Tongue (tissue), 2 donors: ENCODE results near the gene POR. TPM values are rescaled to one million over a fixed set of nuclear protein-coding genes. Genes with fewer than 3 reads are reported as not detected.
"Not testable (repeated sequence)": the region's sequence is repeated elsewhere in the genome, so short reads cannot be mapped to it uniquely, and the experiment has no call there.

Experiments used
- DNase-seq: peaks from one replicate; pipeline ENCODE4 v3.0.0-alpha.2; 2015
- total RNA-seq: library from RNA; depleted of rRNA; stranded (reverse); fragments of >200 nt; gene quantifications from one replicate; pipeline ENCODE4 v1.2.3, GENCODE V29; 2014

Gene POR
- total RNA-seq, 1 donor from 2014 or later, result 39.7 TPM

DNA sequence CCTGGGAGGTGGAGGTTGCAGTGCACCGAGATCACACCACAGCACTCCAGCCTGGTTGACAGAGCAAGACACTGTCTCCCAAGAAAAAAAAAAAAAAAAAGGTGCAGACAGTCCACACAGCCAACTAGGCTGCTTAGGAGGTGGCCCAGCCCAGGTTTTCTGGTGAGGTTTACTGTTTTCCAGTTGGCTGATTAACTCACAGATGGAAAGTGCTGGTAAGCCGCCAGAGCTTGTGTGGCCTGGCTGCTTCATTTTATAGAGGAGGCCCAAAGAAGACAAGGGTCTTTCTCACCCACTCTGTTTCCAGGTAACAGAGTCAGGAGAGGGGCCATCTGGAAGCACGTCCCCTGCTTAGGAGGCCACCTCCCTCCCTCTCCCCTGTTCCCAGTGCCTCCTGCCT, 29.9 kb upstream of the POR start:
- DNase-seq, result no peak

GRCh38 chr7:75887669-75888369, 27.1 kb upstream of the POR start:
- no peak for DNase-seq

GRCh38 chr7:75888464-75889222, 26.3 kb upstream of the POR start:
- DNase-seq, result no peak

DNA sequence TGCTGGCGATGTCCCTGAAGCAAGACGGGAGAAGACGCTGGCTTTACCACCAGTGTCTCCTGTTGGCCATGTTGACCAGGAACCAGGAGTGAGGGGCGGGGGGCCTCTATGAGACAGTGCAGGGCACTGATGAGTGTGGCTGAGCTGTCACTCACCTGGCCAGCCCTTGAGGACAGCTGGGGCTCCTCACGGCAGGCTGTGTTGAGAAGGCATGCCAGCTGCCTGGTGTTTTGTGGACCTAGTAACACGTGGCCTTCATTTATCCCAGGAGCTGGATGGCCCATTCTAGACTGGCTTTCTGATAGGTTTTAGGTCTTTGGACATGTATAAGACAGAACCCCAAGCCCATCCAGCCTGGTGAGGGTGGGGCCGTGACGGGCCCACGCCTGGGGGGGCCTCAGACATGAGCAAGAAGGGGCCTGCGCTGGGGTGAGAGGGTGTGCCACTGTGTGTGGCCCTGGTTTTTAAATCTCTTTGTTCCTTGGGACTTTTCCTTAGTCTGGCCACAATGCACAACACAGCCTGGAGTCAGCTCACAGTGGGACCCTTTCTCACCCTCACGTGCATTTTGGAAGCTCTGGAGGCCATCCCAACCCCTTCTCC, 25.6 kb upstream of the POR start:
- peak; percentile 51 for DNase-seq

DNA sequence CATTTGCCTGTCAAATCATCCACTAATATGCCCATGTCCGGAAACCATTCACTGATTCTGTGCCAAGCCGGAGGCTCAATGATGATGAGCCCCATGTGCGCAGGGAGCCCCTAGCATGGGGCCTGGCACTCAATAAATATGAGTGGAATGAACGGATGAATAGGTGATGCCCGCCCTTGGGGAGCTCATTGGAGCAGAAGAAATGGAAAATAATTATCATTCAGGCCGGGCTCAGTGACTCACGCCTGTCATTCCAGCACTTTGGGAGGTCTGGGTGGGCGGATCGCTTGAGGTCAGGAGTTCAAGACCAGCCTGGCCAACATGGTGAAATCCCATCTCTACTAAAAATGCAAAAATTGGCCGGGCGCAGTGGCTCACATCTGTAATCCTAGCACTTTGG, 25.1 kb upstream of the POR start:
- no peak for DNase-seq

GRCh38 chr7:75891237-75891636, 23.7 kb upstream of the POR start:
- not testable (repeated sequence) for DNase-seq

- DNase-seq, result no peak
These were observed 23.0 kb upstream of the POR start for GRCh38 chr7:75891815-75892411.

DNA sequence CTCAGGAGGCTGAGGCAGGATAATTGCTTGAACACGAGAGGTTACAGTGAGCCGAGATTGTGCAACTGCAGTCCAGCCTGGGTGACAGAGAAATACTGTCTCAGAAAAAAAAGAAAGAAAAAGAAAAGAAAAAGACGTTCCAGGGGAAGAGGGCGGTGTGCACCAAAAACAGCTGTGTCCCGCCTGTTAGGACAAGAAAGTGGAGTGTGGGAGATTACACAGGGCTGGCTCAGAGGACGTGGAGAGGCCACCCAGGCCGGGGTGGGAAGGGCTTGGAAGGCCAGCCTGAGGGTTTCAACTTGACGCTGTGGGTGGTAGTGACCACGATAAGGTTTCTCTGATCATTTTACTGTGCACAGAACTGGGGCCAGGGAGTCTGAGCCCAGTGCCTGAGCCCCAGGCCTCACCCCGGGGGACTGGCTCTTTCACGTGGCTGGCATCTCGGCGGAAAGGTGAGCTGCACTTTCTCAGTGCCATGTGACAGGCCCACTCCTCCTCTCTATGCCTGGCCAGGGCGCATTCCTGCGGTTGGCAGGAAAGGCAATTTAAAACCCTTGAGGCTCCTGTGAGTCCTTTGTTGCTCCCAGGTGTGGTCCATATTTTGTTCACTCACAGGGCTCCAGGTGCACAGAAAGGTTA, 22.2 kb upstream of the POR start:
- peak; percentile 83 for DNase-seq

GRCh38 chr7:75896803-75897327, 18.1 kb upstream of the POR start:
- no peak for DNase-seq

DNA sequence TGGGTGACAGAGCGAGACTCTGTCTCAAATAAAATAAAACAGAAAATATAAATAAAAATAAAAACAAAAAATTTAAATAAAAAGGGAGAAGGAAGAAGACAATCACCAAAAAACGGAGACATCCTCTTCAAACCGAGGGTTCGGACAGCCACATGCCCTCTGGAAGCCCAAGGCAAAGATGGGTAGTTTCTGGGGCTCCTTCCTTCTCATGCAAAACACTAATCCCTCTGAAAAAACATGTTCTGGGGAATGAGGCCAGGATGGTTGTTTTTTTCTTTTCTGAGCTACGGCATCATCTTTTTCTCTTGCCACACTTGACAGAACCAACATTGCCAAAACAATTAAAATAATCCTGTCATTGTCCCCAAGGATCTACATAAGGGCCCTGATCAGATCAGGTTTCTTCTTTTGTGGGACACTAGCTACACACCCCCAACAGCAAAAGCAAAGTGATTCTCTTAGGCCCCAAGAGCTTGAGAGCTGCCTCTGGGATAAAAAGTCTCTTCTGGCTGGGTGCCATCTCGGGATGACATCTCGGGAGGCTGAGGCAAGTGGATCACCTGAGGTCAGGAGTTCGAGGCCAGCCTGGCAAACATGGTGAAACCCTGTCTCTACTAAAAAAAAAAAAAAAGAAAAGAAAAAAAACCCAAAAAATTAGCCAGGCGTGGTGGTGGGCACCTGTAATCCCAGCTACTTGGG, 14.2 kb upstream of the POR start:
- DNase-seq, result no peak

DNA sequence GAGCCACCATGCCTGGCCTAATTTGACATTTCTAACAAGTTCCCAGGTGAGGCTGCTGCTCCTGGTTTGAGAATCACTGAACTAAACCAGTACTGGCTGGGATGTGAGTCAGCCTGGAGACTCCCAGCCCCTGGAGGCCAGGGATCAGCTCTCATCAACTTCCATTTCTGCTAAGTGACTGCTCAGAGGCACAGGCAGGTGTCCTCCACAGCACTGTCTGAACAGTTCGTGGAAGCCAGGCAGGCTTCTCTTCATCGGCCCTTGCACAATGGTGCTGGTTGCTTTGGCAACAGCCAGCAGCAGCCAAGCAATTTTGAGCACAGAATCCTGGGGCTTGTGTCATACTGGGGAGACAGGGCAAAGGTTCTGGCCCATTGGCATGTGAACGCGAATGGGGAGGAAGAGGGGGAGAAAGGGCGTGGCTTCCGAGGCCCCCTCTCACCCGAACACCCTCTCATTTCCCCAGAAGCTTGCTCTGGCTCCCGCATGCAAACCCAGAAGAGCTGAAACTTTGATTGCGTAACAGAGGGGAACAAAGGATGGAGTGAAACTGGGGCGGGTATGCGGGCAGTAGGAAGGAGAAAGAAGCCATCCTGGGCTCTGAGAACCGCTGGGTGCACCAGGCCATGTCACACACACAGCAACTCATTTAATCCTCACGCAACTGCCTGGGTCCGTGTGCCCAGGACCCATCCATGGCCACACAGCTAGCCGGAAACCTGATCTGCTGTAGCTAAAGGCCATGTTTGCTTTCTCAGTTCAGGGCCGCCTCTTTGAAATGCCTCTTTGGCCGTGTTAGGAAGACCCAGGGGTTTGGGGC, 9.0 kb upstream of the POR start:
- peak; percentile 63 for DNase-seq

- DNase-seq, result no peak
These were observed 7.8 kb upstream of the POR start for GRCh38 chr7:75906991-75907667.

DNA sequence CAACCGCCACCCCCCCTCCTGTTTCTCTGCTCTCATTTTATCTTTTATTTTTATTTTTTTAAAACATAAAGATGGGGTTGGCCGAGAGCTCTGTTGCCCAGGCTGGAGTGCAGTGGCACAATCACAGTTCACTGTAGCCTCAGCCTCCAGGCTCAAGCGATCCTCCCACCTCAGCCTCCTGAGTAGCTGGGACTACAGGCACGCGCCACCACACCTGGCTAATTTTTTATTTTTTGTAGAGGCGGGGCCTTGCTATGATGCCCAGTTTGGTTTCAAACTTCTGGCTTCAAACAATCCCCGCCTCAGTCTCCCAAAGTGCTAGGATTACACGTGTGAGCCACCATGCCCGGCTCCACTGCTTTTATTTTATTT, 7.3 kb upstream of the POR start:
- DNase-seq, result not testable (repeated sequence)

DNA sequence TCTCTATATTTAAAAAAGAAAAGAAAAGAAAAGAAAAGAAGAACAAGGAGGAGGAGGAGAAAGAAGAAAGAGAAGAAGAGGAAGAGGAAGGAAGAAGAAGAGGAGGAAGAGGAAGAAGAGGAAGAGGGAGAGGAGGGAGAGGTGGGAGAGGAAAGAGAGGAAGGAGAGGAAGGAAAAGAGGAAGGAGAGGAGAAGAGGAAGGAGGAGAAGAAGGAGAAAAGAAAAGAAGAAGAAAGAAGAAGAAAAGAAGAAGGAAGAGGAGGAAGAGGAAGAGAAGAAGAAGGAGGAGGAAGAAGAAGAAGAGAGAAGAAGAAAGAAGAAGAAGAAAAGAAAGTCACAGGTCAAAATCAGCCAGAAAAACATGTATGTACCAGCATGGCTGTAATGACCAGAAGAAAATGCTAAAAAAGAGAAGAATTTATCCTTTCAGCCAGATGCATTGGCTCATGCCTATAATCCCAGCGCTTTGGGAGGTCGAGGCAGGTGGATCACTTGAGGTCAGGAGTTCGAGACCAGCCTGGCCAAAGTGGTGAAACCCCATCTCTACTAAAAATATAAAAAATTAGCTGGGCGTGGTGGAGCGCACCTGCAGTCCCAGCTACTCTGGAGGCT, 5.3 kb upstream of the POR start:
- DNase-seq, result no peak

DNA sequence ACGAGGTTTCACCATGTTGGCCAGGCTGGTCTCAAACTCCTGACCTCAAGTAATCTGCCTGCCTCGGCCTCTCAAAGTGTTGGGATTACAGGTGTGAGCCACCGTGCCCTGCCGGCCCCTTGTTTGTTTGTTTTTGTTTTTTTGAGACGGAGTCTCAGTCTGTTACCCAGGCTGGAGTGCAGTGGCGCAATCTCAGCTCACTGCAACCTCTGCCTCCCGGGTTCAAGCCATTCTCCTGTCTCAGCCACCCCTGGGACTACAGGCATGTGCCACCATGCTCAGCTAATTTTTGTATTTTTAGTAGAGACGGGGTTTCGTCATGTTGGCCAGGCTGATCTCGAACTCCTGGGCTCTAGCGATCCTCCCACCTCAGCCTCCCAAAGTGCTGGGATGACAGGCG, 3.8 kb upstream of the POR start:
- not testable (repeated sequence) for DNase-seq

- DNase-seq, result no peak
These were observed 1.5 kb upstream of the POR start for GRCh38 chr7:75913437-75913836.

GRCh38 chr7:75914169-75914654, 743 bp upstream of the POR start:
- no peak for DNase-seq

DNA sequence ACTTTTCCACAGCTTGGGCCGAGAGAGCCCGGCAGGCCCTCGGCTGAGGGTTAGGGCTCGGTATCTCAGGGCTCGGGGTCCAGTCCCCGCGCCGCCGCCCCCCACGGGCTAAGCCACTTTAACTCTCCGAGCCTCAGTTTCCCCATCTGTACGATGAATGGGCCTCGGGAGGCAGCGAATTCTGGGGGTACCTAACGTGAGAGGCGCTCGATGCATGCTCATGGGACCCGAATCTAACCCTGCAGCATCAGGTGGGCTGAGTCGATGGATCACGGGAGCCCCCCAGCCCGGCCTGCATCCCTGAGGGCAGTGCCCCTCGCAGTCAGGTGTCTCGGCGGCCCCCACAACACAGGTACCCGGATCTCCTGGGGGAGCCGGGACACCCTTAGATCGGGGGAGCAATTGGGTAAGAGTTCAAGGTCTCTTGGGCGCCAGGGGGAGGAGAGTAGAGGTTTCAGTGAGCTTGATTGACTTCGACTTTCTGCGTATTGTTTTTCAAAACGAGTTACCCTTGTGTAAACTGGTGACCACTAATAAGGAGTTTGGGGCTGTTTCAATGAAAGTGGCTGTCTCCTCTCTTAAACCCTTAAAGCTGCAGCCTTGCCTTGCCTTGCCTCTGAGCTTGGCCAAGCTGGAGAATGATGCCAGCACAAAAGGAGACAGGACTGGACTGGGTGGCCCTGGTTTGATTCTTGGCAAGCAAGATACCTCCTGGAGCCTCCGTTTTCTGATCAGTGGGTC, 631 bp downstream of the POR start:
- DNase-seq, result peak; percentile 20

DNA sequence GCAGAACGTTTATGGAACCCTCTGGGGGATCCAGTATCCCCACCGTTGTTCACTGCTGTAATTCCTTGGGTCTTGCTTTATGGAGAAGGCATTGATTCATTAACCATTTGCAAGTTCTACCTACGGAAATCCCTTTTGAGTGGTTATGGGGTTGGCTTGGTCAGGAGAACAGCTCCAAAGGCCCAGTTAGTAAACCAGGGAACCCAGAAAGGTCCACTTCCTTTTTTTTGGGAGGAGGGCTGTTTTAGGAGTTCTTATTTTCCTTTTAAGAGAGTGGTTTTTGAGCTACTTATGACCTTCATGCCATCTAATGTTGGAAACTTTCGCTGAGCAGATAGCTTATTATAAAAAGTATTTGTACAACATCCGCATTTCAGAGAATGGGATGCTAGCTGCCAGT, 1.3 kb downstream of the POR start:
- no peak for DNase-seq
